SH-SY5Y (cell line): ENCODE measurements around the gene ZNF681.

Experiments
- GATA2 ChIP-seq: IDR thresholded peaks from 2 replicates; pipeline ENCODE4 v1.6.1; 2011; ENCODE audit warnings: mild to moderate bottlenecking, low read depth, low read length
- GATA3 ChIP-seq: IDR thresholded peaks from 2 replicates; pipeline ENCODE4 v1.6.1; 2011; ENCODE audit warnings: low read depth, mild to moderate bottlenecking, low read length, moderate library complexity

The ZNF681 gene

GRCh38 chr19:23783636-23784035 is 24.9 kb upstream of the ZNF681 start:
- TF ChIP-seq GATA3 (no peak), GATA2 (no peak)

DNA sequence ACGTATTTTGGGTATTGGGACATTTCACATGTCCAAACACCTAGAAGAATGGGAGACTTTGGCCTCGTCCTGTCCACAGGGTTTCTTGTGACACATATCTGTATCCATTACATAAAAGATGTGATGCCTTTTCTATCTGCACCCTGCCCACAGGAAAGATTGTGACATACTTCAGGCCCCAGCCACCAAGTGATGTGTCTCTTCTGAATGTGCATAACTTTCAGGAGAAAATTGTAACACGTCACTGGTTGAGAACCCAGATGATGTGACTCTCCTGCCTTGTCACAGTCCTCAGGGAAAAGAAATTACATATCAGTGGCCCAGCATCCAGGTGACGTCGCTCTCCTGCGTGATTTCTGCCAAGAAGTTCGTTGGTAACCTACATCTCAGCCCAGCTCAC is 21.0 kb upstream of the ZNF681 start:
- TF ChIP-seq GATA2, result no peak
- TF ChIP-seq GATA3, result no peak

DNA sequence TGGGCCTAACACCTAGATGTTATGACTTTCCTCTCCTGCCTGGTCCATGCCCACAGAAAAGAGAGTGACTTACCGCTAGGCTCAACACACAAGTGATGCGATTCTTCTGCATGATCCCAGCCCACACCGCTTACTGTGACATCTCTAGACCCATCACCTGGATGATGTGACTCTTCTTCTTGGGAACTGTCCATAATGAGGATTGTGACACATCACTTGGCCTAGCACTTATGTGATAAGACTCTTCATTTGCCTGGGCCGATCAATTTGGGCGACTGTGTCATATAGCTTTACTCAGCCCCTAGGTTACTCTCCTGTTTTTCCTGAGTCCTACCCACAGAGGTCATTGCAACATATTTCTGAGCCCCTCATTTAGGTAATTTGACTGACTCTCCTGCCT is 19.9 kb upstream of the ZNF681 start:
- no peak for TF ChIP-seq GATA3
- no peak for TF ChIP-seq GATA2

DNA sequence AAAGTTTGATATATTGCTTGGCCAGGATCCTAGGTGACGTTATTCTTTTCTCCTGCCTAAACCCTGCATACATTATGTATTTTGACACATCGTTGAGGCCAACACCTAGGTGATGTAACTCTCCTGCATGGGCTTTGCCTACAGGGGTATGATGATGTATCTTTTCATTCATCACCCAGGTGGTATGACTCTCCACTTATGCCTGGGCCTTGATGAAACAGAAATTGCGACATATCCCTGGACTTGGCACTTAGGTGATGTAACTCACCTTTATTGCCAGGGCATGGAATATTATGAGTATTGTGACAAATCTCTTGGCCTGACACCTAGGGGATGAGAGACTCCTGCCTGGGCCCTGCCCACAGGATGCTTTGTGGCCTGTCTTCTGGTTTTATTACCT is 18.5 kb upstream of the ZNF681 start:
- no peak for TF ChIP-seq GATA2
- no peak for TF ChIP-seq GATA3

DNA sequence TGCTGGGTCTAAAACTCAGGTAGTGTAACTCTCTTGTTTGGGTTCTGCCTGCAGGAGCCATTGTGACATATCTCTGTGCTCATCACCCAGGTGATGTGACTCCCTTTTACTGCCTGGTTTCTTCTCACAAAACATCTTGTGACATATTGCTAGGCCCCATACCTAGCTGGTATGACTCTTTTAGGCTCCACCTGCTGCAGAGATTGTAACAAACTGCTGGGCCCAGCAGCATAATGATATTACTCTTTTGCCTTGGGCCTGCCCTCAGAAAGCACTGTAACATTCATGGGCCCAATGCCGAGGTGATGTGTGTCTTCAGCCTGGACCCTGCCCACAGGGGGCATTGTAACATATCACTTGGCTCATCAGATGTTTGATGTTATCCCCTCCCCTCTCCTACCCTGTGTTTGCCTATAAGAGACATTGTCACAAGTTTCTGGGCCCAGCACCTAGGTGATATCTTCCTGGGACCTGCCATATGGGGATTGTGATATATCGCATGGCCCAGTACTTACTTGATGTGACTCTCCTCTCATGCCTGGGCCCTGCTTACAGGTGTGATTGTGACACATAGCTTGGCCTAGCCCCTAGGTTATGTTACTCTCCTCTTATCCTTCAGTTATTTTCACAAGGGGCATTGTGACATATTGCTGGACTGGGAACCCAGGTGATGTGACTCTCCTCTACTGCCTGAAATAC is 18.0 kb upstream of the ZNF681 start:
- TF ChIP-seq GATA2 (no peak), GATA3 (no peak)

DNA sequence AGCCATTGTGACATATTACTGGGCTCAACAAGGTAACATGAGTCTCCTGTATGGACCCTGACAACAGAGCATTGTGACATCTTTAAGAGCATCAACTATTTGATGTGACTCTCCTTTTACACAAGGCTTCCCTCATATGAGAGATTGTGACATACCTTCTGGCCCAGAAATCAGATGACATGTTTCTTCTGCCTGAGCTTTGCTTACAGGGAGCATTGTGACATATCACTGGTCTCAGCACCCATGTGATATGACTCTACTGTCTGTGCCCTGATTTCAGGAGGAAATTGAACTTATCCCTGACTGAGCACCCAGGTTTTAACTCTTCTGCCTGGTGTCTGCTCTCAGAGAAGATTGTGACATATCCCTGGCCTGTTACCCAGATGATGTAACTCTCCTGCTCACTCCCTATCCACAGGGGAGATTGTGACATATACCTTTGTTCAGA is 15.9 kb upstream of the ZNF681 start:
- TF ChIP-seq GATA2, result no peak
- no peak for TF ChIP-seq GATA3

- TF ChIP-seq GATA2 (no peak), GATA3 (no peak)
These were observed 15.4 kb upstream of the ZNF681 start for GRCh38 chr19:23774106-23774505.

DNA sequence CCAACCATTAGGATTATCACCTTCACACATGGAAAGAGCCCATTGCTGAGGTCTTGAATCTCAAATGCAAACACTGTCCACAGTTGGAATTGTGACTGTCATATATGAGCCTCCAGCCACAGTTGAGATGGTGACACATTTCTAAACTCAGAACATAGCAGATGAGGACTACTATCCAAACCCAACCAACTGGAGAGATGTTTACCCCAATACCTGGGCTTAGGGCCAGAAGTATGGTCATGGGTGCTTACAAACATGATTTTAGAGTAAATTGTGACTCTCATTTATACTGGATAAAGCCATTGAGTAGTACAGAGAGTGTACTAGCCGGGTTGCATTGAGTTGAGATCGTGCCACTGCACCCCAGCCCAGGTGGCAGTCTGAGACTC is 14.0 kb upstream of the ZNF681 start:
- TF ChIP-seq GATA3 (no peak), GATA2 (no peak)

DNA sequence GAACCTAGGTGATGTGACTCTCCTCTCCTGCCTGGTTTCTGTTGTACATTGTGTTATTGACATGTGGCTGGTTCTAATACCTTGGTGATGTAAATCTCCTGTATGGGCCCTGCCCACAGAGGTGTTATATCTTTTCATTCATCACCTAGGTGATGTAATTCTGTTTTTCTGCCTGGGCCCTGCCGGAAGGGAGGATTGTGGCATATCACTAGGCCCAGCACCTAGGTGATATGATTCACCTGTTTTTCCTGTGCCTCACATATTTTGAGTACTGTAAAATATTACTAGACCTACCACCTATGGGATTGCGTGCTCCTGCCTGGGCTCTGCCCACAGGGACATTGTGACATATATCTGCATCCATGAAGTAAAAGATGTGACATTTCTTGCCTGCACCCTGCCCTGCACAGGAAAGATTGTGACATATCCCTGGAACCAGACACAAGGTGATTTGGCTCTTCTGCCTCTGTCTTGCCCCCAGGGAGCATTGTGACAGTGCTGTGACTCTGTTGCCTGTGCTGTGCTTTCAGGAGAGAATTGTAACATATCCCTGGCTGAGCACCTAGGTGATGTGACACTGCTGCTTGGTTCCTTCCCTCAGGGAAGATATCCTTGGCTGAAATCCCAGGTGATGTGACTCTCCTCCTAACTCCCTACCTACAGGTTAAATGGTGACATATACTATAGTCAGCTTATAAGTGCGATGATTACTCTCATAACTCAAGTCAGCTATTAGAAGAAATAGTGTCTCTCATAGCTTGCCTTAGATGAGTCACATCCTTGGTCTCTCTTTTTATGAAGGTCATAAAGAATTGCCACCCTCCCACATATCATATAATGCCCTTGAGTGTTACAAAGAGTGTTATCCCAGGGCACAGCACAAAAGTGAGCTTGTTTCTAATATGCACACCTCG is 13.3 kb upstream of the ZNF681 start:
- TF ChIP-seq GATA3, result no peak
- no peak for TF ChIP-seq GATA2

- TF ChIP-seq GATA3, result no peak
- no peak for TF ChIP-seq GATA2
These were observed 12.6 kb upstream of the ZNF681 start for GRCh38 chr19:23771316-23771715.

- no peak for TF ChIP-seq GATA3
- TF ChIP-seq GATA2, result no peak
These were observed 12.1 kb upstream of the ZNF681 start for GRCh38 chr19:23770672-23771250.

GRCh38 chr19:23769691-23770468 is 11.2 kb upstream of the ZNF681 start:
- TF ChIP-seq GATA3, result no peak
- TF ChIP-seq GATA2, result no peak

GRCh38 chr19:23766951-23767350 is 8.3 kb upstream of the ZNF681 start:
- no peak for TF ChIP-seq GATA2
- TF ChIP-seq GATA3, result no peak

DNA sequence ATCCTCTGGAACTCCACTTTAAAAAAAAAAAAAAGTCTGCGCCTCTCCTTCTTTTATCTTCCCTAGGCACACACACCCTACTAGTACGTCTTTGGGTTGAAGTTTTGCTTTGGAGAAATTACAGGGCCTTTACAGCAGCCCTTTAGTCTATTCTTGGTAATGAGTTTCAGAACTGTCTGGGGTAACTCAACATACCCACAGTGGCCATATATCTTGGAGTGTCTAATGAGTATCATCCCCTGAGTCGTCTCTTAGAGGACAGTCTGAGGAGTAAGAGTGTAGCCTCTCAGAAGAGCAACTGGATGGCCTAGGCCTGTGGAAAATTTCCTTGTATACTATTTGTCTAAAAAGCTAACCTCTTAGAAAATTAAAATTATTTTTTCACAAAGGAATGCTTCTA is 6.1 kb upstream of the ZNF681 start:
- TF ChIP-seq GATA3 (no peak), GATA2 (no peak)
